Bronchial epithelial cell (primary cell): ENCODE data around the gene KCNH5. TPM values are rescaled to one million over a fixed set of nuclear protein-coding genes. Genes with fewer than 3 reads are reported as not detected.
A peak's percentile ranks its signal among the peaks of the same experiment; 100 is the strongest.

Experiments
- DNase-seq: peaks from one replicate; pipeline ENCODE4 v3.0.0-alpha.2; 2010; ENCODE audit warnings: low read depth
- FAIRE-seq: peaks from 2 replicates; lab custom pipeline; 2011; peaks lifted over from hg19 to GRCh38; lab: Jason Lieb, UNC
- H3K27me3 ChIP-seq: 2 replicates; pipeline ENCODE4 v1.5.1; 2011; ENCODE audit warnings: low read length; ENCODE audit not compliant: control insufficient read depth, insufficient read depth
- H3K36me3 ChIP-seq: 2 replicates; pipeline ENCODE4 v1.5.1; 2011; ENCODE audit warnings: low read length; ENCODE audit not compliant: control insufficient read depth, insufficient read depth
- H3K4me3 ChIP-seq: 2 replicates; pipeline ENCODE4 v1.5.1; 2011; ENCODE audit warnings: mild to moderate bottlenecking, low read depth, low read length, control low read depth
- total RNA-seq: library from RNA; depleted of rRNA; stranded (reverse); fragments of >200 nt; gene quantifications from 2 replicates; pipeline ENCODE4 v1.2.1, GENCODE V29; 2014
- TF ChIP-seq, protein P1 (sequence below): IDR thresholded peaks from 2 replicates; pipeline ENCODE4 v1.5.1; 2011; ENCODE audit warnings: mild to moderate bottlenecking, moderate library complexity, low read length, control low read depth, inconsistent platforms; ENCODE audit not compliant: insufficient read depth, severe bottlenecking

Gene KCNH5
- total RNA-seq, 1 donor from 2014 or later = under 0.01 TPM

DNA sequence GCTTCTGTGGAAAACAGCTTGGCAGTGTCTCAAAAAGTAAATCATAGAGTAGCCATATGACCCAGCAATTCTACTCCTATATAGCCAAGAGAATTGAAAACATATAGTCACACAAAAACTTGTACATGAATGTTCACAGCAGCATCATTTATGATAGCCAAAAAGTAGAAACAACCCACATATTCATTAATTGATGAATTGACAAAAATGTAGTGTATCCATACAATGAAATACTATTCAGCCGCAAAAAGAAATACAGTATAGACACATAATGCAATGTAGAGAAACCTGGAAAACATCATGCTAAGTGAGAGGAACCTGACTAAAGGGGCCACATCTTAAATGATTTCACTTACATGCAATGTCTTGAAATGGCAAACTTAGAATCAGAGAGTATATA is 326.6 kb downstream of the KCNH5 start:
- FAIRE-seq (no peak), DNase-seq (no peak)
- H3K27me3 ChIP-seq = no peaks in the 10 kb centered on the region
- no peak overlapping the region for H3K4me3 ChIP-seq
- TF ChIP-seq, protein P1, sequence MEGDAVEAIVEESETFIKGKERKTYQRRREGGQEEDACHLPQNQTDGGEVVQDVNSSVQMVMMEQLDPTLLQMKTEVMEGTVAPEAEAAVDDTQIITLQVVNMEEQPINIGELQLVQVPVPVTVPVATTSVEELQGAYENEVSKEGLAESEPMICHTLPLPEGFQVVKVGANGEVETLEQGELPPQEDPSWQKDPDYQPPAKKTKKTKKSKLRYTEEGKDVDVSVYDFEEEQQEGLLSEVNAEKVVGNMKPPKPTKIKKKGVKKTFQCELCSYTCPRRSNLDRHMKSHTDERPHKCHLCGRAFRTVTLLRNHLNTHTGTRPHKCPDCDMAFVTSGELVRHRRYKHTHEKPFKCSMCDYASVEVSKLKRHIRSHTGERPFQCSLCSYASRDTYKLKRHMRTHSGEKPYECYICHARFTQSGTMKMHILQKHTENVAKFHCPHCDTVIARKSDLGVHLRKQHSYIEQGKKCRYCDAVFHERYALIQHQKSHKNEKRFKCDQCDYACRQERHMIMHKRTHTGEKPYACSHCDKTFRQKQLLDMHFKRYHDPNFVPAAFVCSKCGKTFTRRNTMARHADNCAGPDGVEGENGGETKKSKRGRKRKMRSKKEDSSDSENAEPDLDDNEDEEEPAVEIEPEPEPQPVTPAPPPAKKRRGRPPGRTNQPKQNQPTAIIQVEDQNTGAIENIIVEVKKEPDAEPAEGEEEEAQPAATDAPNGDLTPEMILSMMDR = no peak
- no peaks in the 10 kb centered on the region for H3K36me3 ChIP-seq

DNA sequence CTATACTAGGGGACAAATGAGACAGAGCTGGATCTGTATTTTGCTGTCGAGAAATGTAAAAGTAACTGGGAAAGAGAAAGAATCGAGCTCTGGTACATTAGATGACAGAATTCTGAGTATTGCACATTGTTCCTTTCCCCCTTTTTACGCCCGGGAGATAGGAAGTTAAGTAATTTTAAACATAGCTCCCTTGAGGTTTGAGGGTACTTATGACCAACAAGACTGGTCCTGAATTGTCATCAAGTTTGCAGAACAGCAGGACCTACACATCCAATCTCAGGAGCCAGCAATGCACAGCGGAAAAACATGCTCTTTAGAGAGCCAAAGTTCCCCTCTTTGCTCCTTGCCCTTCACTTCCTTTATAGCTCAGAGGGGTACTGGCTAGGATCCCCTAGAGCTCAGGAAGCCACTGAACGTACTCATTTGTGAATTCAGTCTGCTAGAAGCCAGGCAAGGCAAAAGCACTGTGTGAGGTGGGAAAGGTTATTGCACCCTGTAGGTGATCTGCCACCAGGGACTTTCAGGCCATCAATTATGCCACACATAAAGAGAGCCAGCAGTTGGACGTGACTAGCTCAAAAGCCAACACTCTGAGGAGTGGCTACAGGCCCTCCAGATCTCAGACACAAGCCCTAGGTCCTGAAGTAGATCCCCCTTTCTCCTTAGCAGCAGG is 333.8 kb downstream of the KCNH5 start:
- FAIRE-seq = peak; percentile 90
- TF ChIP-seq, protein P1 = no peak
- no peak for DNase-seq
- H3K27me3 ChIP-seq = no peaks in the 10 kb centered on the region
- no peak overlapping the region for H3K4me3 ChIP-seq
- H3K36me3 ChIP-seq = no peaks in the 10 kb centered on the region

DNA sequence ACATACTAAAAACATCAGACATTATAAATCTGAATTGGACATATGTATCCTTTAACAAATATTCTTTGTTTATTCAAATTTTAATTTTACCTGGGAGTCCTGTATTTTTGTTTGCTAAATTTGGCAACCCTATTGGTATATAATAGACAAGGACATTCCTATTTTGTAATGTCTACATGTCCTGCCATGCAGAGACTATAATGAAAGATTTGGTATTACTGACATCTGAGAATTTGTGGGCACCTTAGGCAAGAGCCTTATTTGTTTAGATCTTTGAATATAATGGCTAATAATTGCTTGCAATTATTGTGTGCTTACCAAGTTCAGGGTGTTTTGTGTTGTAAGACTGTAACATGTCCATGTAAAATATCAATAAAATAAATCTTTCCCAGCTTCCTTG is 334.4 kb downstream of the KCNH5 start:
- H3K36me3 ChIP-seq = no peaks in the 10 kb centered on the region
- H3K27me3 ChIP-seq = no peaks in the 10 kb centered on the region
- DNase-seq (peak; percentile 67), FAIRE-seq (no peak)
- H3K4me3 ChIP-seq = no peak overlapping the region
- TF ChIP-seq, protein P1 = no peak

DNA sequence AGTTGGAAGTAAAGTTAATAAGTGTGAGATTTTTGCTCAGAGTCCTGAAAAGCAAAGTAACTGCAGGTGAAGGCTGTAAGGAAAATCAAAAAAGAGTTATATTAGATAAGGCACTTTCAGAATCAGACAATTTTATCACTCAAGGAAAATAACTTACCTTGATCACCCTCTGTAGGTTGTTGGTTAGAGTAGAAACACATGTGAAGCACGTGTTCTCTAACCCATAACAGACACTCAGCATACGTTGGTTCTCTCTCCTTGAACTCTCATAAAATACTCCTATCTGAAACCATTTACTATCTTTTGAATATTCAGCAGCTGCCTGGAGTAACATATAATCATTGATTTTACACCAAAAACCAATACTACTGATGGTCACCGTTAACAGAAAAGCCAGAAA is 335.5 kb downstream of the KCNH5 start:
- DNase-seq (no peak), FAIRE-seq (no peak)
- TF ChIP-seq, protein P1 = no peak
- Histone ChIP-seq H3K4me3 (no peak overlapping the region), H3K36me3 (no peaks in the 10 kb centered on the region), H3K27me3 (no peaks in the 10 kb centered on the region)

DNA sequence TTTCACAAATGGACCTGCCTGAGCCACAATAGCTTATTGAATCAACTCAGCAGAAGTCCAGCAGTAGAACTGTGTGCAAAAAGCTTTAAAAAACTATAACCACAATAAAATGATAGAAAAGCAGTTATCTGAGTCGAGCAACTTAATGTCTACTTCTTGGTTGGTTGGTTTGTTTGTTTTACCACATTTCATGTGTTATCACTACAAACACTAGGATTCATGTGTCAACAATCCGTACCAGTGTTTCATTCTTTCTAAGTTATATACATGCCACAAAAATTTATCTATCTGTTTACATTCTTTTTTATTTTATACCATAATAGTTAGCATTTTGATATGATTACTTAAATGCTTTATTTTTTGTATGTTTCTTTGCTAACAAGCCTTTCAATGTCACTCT is 339.0 kb downstream of the KCNH5 start:
- DNase-seq = no peak
- no peak for FAIRE-seq
- Histone ChIP-seq H3K4me3 (no peak overlapping the region), H3K27me3 (no peaks in the 10 kb centered on the region), H3K36me3 (no peaks in the 10 kb centered on the region)
- TF ChIP-seq, protein P1 = no peak

DNA sequence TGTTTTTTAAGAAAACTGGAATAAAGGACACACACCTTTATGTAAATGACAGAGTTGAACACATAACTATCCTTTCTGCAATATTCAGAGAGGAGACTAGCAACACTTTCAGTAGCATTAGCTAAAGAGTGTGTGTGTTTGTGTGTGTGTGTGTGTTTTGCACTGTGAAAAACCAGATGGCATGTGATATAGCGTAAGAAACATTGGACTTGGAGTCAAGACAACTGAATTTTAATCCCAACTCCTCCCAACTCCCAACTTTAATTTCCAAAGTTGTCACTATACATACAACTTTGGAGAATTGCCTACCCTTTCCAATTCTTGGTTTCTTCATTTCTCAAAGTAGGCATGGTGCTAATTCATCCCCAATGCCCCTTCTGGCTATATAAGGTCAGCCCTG is 347.8 kb downstream of the KCNH5 start:
- Histone ChIP-seq H3K27me3 (no peaks in the 10 kb centered on the region), H3K4me3 (no peak overlapping the region), H3K36me3 (no peaks in the 10 kb centered on the region)
- DNase-seq = no peak
- TF ChIP-seq, protein P1 = no peak
- FAIRE-seq = no peak
